HepG2 (cell line): Measurements from ENCODE around the gene PADI2.

Experiments used
- MAFG ChIP-seq: sonication (generic); formaldehyde crosslinking; IDR thresholded peaks from 2 replicates; pipeline ENCODE4 v1.5.1; 2020; ENCODE audit warnings: mild to moderate bottlenecking, missing genetic modification reagents
- MTA3 ChIP-seq: sonication (generic); formaldehyde crosslinking; IDR thresholded peaks from 2 replicates; pipeline ENCODE4 v1.4.0; 2020; ENCODE audit warnings: missing genetic modification reagents
- PTBP1 ChIP-seq: fragments of 200-400 bp; formaldehyde crosslinking; IDR thresholded peaks from 2 replicates; pipeline ENCODE4 v1.6.1; 2018; ENCODE audit warnings: low read length, low read depth; ENCODE audit not compliant: poor library complexity, severe bottlenecking
- SMC3 ChIP-seq: IDR thresholded peaks from 2 replicates; pipeline ENCODE4 v1.6.1; 2011; ENCODE audit warnings: low read length, improper control_type of control experiment
- TCF7 ChIP-seq: sonication (generic); IDR thresholded peaks from 2 replicates; pipeline ENCODE4 v1.6.1; 2016; ENCODE audit warnings: antibody characterized with exemption, low read depth
- ZIK1 ChIP-seq: sonication (generic); formaldehyde crosslinking; IDR thresholded peaks from 2 replicates; pipeline ENCODE4 v1.5.0; 2020; ENCODE audit warnings: mild to moderate bottlenecking, low read depth, missing genetic modification reagents, borderline replicate concordance
- ZNF546 ChIP-seq: sonication (generic); formaldehyde crosslinking; conservative IDR thresholded peaks from 2 replicates; pipeline ENCODE4 v1.8.1; 2023; ENCODE audit warnings: mild to moderate bottlenecking, missing genetic modification reagents
- ZNF768 ChIP-seq: sonication (generic); formaldehyde crosslinking; IDR thresholded peaks from 2 replicates; pipeline ENCODE4 v1.4.0; 2020; ENCODE audit warnings: missing genetic modification reagents
- ZNF775 ChIP-seq: sonication (generic); formaldehyde crosslinking; IDR thresholded peaks from 2 replicates; pipeline ENCODE4 v1.4.0; 2020; ENCODE audit warnings: missing genetic modification reagents, mild to moderate bottlenecking, moderate library complexity, borderline replicate concordance
- ZNF792 ChIP-seq: IDR thresholded peaks from 2 replicates; pipeline ENCODE4 v1.6.1; 2016
- TF ChIP-seq, protein P1 (sequence below): sonication (generic); formaldehyde crosslinking; IDR thresholded peaks from 2 replicates; pipeline ENCODE4 v1.4.0; 2020; ENCODE audit warnings: missing genetic modification reagents
- TF ChIP-seq, protein P2 (sequence below): fragments of 450-650 bp; IDR thresholded peaks from 2 replicates; pipeline ENCODE4 v1.6.1; 2017

DNA sequence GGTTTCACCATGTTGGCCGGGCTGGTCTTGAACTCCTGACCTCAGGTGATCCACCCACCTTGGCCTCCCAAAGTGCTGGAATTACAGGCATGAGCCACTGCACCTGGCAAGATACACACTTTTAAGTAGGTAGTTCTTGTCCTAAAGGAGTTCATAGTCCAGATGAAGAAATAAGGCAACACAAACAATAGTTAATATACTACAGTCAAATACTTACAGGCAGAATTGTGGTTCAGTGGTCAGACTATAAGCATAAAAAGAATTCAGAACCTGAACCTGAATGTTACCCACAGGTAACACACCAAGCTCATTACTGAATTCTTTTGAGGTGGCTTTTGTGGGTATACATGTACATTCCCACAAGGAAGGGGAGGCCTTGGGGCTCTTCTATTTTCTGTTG, 67.2 kb downstream of the PADI2 start:
- TF ChIP-seq ZNF768 (CRISPR knock-in tag), result no peak
- TF ChIP-seq MAFG (CRISPR knock-in tag), result no peak
- TF ChIP-seq, protein P1, sequence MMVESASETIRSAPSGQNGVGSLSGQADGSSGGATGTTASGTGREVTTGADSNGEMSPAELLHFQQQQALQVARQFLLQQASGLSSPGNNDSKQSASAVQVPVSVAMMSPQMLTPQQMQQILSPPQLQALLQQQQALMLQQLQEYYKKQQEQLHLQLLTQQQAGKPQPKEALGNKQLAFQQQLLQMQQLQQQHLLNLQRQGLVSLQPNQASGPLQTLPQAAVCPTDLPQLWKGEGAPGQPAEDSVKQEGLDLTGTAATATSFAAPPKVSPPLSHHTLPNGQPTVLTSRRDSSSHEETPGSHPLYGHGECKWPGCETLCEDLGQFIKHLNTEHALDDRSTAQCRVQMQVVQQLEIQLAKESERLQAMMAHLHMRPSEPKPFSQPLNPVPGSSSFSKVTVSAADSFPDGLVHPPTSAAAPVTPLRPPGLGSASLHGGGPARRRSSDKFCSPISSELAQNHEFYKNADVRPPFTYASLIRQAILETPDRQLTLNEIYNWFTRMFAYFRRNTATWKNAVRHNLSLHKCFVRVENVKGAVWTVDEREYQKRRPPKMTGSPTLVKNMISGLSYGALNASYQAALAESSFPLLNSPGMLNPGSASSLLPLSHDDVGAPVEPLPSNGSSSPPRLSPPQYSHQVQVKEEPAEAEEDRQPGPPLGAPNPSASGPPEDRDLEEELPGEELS (CRISPR knock-in tag), result no peak
- no peak for TF ChIP-seq MTA3
- TF ChIP-seq ZNF775 (CRISPR knock-in tag), result no peak
- no peak for TF ChIP-seq ZNF546 (CRISPR knock-in tag)
- TF ChIP-seq ZIK1 (CRISPR knock-in tag), result no peak
- no peak for TF ChIP-seq TCF7
- no peak for TF ChIP-seq ZNF792 (CRISPR knock-in tag)
- TF ChIP-seq PTBP1, result no peak
- no peak for TF ChIP-seq SMC3
- TF ChIP-seq, protein P2, sequence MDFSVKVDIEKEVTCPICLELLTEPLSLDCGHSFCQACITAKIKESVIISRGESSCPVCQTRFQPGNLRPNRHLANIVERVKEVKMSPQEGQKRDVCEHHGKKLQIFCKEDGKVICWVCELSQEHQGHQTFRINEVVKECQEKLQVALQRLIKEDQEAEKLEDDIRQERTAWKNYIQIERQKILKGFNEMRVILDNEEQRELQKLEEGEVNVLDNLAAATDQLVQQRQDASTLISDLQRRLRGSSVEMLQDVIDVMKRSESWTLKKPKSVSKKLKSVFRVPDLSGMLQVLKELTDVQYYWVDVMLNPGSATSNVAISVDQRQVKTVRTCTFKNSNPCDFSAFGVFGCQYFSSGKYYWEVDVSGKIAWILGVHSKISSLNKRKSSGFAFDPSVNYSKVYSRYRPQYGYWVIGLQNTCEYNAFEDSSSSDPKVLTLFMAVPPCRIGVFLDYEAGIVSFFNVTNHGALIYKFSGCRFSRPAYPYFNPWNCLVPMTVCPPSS, result no peak
